ENCODE data around the gene PRKN.

The PRKN gene

DNA sequence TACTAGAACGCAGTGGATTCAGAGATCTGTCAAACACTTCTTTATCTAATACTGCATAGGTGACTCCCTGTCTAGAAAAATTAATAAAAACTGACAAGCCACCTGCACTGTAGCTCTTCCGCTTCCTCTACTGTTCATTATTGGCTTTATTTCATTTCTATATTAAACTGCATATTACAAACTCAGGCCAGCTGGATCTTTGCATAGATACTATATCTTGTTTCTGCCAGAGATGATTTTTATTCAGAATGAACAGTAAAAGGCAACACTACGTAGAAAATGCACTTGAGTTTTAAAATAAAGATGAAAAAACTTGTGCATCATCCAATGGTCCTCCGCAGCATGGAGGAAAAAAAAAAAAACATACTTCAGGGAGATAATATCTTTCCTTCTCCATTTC is 508.3 kb downstream of the PRKN start:
- DNase-seq (ENCODE audit: extremely low read depth, low read depth) = no peak
- TF ChIP-seq, protein P1, sequence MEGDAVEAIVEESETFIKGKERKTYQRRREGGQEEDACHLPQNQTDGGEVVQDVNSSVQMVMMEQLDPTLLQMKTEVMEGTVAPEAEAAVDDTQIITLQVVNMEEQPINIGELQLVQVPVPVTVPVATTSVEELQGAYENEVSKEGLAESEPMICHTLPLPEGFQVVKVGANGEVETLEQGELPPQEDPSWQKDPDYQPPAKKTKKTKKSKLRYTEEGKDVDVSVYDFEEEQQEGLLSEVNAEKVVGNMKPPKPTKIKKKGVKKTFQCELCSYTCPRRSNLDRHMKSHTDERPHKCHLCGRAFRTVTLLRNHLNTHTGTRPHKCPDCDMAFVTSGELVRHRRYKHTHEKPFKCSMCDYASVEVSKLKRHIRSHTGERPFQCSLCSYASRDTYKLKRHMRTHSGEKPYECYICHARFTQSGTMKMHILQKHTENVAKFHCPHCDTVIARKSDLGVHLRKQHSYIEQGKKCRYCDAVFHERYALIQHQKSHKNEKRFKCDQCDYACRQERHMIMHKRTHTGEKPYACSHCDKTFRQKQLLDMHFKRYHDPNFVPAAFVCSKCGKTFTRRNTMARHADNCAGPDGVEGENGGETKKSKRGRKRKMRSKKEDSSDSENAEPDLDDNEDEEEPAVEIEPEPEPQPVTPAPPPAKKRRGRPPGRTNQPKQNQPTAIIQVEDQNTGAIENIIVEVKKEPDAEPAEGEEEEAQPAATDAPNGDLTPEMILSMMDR (IDR thresholded peaks at IDR 0.05; ENCODE audit: low read depth, low read length) = no peak

DNA sequence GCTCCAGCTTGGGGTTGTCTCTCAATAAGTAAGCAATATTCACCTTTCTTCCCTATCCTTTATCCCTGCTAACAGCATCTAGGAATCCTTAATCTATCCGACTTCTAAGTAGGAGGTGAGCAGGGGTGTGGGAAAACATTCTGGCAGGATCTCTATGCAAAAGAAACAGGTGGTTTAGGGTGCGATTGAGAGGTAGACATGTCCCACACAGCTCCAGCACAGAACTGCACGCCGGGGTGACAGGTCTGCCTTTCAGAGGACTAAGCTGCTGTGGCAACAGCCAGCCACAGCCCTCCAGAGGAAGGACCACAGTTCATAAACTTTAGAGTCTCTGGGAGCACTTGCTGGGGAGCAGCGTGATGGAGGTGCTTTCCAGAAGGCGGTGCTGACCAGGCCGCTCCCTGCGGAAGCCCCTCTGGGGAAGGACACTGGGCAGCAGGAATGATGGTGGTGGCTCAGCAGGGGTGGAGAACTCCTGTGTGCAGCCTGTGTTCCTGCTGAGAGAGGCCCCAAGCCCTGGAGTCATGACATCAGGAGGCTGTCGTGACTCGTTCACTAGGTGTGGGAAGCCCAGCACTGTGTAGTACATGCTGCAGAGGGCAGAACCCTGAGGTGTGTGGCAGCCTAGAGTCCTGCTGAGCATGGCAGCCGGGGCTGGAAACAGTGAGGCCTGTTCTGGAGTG is 509.6 kb downstream of the PRKN start:
- DNase-seq (ENCODE audit: extremely low read depth, low read depth) = no peak
- TF ChIP-seq, protein P1 (IDR thresholded peaks at IDR 0.05; ENCODE audit: low read depth, low read length) = no peak

DNA sequence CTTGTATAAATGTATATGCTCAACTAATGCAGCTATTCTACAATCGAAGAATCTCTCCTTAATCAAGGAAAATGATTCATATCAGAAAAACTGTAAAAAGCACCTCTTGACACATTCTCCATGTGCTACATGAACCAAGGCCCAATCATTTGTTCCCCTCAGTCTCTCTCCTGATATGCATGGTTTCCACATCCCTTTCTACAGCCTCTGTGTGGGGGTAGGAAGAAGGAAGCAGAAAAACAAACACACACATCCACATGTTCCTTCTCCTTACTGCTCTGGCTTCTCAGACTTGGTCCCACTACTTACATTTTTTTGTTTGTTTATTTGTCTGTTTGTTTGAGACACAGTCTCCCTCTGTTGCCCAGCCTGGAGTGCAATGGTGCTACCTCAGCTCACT is 510.5 kb downstream of the PRKN start:
- TF ChIP-seq, protein P1 (IDR thresholded peaks at IDR 0.05; ENCODE audit: low read depth, low read length) = no peak
- no peak for DNase-seq (ENCODE audit: extremely low read depth, low read depth)

DNA sequence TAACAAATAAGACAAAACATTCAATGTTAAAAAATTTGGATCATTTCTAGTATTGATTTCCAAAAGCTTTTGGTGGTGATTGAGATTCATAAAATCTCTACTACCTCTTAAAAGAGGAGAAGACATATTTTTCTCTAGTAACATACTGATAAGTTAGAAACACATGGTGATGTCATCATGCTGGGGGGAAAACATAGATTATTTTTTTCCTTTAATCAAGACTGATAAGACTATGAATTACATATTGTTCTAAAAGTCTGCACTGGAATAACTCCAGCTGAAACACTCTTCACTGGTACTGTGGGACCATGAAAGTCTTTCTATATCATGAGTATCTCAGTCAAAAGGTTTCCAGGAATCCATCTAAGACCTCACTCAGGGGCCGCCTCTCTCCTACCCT is 515.8 kb downstream of the PRKN start:
- no peak for DNase-seq (ENCODE audit: extremely low read depth, low read depth)
- TF ChIP-seq, protein P1 (IDR thresholded peaks at IDR 0.05; ENCODE audit: low read depth, low read length) = no peak

DNA sequence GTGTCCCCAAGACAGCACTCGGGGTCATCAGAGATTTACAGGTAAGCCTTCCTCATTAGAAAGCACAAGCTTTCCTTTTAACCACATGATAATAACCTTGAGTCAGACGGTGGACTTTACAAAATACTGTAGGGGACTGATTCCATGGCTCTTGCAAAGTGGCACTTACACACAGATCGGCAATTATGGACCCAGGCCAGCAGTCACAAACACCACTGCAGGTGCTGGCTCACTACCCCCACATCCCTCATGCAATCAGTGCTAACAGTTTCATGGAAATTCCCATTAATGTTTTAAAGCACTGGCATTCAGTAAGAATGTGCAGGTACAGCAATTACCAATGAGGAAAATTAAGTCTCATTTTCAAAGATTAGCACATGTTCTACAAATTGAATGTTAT is 516.5 kb downstream of the PRKN start:
- no peak for DNase-seq (ENCODE audit: extremely low read depth, low read depth)

DNA sequence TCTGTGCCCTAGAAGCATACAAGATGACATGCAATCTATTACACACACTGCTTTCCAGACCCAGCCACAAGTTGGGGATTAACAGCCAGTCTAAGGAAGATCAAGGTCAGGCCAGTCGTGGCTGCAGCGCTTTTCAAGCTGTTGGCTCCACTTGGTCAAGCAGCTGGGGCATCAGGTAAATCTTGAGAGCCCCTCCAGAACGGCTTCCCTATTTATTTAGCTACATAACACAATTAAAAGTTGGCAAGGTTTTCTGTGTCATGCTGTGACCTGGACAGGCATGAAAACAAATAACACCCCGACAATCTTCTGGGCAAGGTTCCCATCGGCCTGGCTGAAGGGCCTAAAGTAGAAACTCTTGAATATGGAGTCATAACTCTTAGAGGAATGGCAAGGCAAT is 524.3 kb downstream of the PRKN start:
- TF ChIP-seq, protein P1 (IDR thresholded peaks at IDR 0.05; ENCODE audit: low read depth, low read length) = no peak
- DNase-seq (ENCODE audit: extremely low read depth, low read depth) = no peak

More for the DNA sequence above, 516.5 kb downstream of the PRKN start:
- TF ChIP-seq, protein P1 (IDR thresholded peaks at IDR 0.05; ENCODE audit: low read depth, low read length) = no peak

DNA sequence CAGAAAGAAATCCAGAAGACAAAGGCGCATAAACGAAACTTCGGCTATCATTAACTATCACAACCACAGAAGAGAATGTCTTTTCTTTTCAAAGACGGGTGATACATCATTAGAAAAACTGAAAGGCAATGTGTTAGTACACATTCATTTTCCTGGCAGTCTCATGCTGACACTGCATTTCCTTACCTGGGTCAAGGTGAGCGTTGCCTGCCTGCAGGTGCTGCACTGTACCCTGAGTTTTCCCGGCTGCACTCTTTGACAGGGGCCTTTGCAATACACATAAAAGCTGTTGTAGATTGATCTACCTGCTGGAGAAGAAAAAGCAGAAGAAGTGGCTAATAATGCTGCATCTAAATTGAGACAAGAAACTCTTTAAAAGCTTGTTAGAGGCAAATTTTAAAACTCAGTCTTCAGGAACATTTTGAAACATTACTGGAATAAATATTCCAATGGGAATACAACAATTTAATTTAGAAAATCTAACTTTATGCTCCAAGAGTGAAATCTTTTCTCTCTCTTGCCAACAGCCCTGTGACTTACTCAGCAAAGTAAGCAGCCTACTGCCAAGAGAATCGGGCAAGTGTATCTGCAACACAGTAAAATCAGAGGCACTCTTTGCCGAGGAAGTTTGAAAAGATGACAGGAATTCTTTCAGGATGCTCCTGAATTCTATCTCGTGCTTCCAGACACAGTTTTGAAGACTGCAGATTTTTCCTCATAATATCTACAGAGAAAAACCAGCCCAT is 526.4 kb downstream of the PRKN start:
- DNase-seq (ENCODE audit: extremely low read depth, low read depth) = no peak

More for the DNA sequence above, 526.4 kb downstream of the PRKN start:
- TF ChIP-seq, protein P1 (IDR thresholded peaks at IDR 0.05; ENCODE audit: low read depth, low read length) = no peak

All from AG09319 (cell line).